ENCODE data around the gene DMAC1. TPM values are rescaled to one million over a fixed set of nuclear protein-coding genes. Genes with fewer than 3 reads are reported as not detected.

The DMAC1 gene
- 24.0 TPM for total RNA-seq

GRCh38 chr9:7799234-7799943 is at the start of gene DMAC1:
DMAC1 (minus strand) TSS chr9:7799778; CDS start chr9:7799734, 44 bp downstream.
- Histone ChIP-seq H3K27ac (ENCODE audit: low read depth, low read length) (peak within 1 kb of the TSS; percentile 91), H3K9ac (ENCODE audit: low read depth in 1 of 3, low read length in 3 of 3) (peak within 1 kb of the TSS; percentile 80 to 89 (median 85)), H3K27me3 (ENCODE audit: control insufficient read depth in 3 of 3, insufficient read depth in 3 of 3, low read length in 3 of 3) (no peaks in the 10 kb centered on the region), H3K4me1 (ENCODE audit: control insufficient read depth in 3 of 3, insufficient read depth in 3 of 3, low read length in 3 of 3) (peaks cover 5 to 10% (median 7%) of the 10 kb centered on the region in 3 donors), H3K4me3 (ENCODE audit: low read length in 3 of 3) (peak within 1 kb of the TSS; percentile 82 to 86 (median 82)), H3K9me3 (ENCODE audit: control insufficient read depth in 3 of 3, low read length in 3 of 3) (no peaks in the 10 kb centered on the region), H3K36me3 (ENCODE audit: control insufficient read depth in 3 of 3, insufficient read depth in 3 of 3, low read length in 3 of 3) (peaks cover 5 to 27% (median 21%) of the 10 kb centered on the region in 3 donors)

- Histone ChIP-seq H3K9ac (ENCODE audit: low read depth in 1 of 3, low read length in 3 of 3) (no peak overlapping the region), H3K4me1 (ENCODE audit: control insufficient read depth in 3 of 3, insufficient read depth in 3 of 3, low read length in 3 of 3) (no peaks in the 10 kb centered on the region), H3K9me3 (ENCODE audit: control insufficient read depth in 3 of 3, low read length in 3 of 3) (no peaks in the 10 kb centered on the region), H3K27me3 (ENCODE audit: control insufficient read depth in 3 of 3, insufficient read depth in 3 of 3, low read length in 3 of 3) (no peaks in the 10 kb centered on the region), H3K4me3 (ENCODE audit: low read length in 3 of 3) (no peak overlapping the region), H3K27ac (ENCODE audit: low read depth, low read length) (no peak overlapping the region), H3K36me3 (ENCODE audit: control insufficient read depth in 3 of 3, insufficient read depth in 3 of 3, low read length in 3 of 3) (no peaks in the 10 kb centered on the region)
These were observed 49.8 kb upstream of the DMAC1 start for GRCh38 chr9:7849362-7849761.

GRCh38 chr9:7848498-7848897 is 48.9 kb upstream of the DMAC1 start:
- Histone ChIP-seq H3K27me3 (ENCODE audit: control insufficient read depth in 3 of 3, insufficient read depth in 3 of 3, low read length in 3 of 3) (no peaks in the 10 kb centered on the region), H3K27ac (ENCODE audit: low read depth, low read length) (no peak overlapping the region), H3K36me3 (ENCODE audit: control insufficient read depth in 3 of 3, insufficient read depth in 3 of 3, low read length in 3 of 3) (no peaks in the 10 kb centered on the region), H3K4me1 (ENCODE audit: control insufficient read depth in 3 of 3, insufficient read depth in 3 of 3, low read length in 3 of 3) (no peaks in the 10 kb centered on the region), H3K9me3 (ENCODE audit: control insufficient read depth in 3 of 3, low read length in 3 of 3) (no peaks in the 10 kb centered on the region), H3K9ac (ENCODE audit: low read depth in 1 of 3, low read length in 3 of 3) (no peak overlapping the region), H3K4me3 (ENCODE audit: low read length in 3 of 3) (no peak overlapping the region)

GRCh38 chr9:7844242-7844641 is 44.7 kb upstream of the DMAC1 start:
- no peaks in the 10 kb centered on the region for H3K36me3 ChIP-seq (ENCODE audit: control insufficient read depth in 3 of 3, insufficient read depth in 3 of 3, low read length in 3 of 3)
- no peaks in the 10 kb centered on the region for H3K4me1 ChIP-seq (ENCODE audit: control insufficient read depth in 3 of 3, insufficient read depth in 3 of 3, low read length in 3 of 3)
- no peak overlapping the region for H3K9ac ChIP-seq (ENCODE audit: low read depth in 1 of 3, low read length in 3 of 3)
- no peaks in the 10 kb centered on the region for H3K27me3 ChIP-seq (ENCODE audit: control insufficient read depth in 3 of 3, insufficient read depth in 3 of 3, low read length in 3 of 3)
- no peak overlapping the region for H3K4me3 ChIP-seq (ENCODE audit: low read length in 3 of 3)
- H3K27ac ChIP-seq (ENCODE audit: low read depth, low read length) = no peak overlapping the region
- no peaks in the 10 kb centered on the region for H3K9me3 ChIP-seq (ENCODE audit: control insufficient read depth in 3 of 3, low read length in 3 of 3)

- Histone ChIP-seq H3K4me1 (ENCODE audit: control insufficient read depth in 3 of 3, insufficient read depth in 3 of 3, low read length in 3 of 3) (no peaks in the 10 kb centered on the region), H3K36me3 (ENCODE audit: control insufficient read depth in 3 of 3, insufficient read depth in 3 of 3, low read length in 3 of 3) (no peaks in the 10 kb centered on the region), H3K27ac (ENCODE audit: low read depth, low read length) (no peak overlapping the region), H3K27me3 (ENCODE audit: control insufficient read depth in 3 of 3, insufficient read depth in 3 of 3, low read length in 3 of 3) (no peaks in the 10 kb centered on the region), H3K9ac (ENCODE audit: low read depth in 1 of 3, low read length in 3 of 3) (no peak overlapping the region), H3K9me3 (ENCODE audit: control insufficient read depth in 3 of 3, low read length in 3 of 3) (no peaks in the 10 kb centered on the region), H3K4me3 (ENCODE audit: low read length in 3 of 3) (no peak overlapping the region)
These were observed 42.3 kb upstream of the DMAC1 start for GRCh38 chr9:7841831-7842230.

- Histone ChIP-seq H3K27ac (ENCODE audit: low read depth, low read length) (no peak overlapping the region), H3K9me3 (ENCODE audit: control insufficient read depth in 3 of 3, low read length in 3 of 3) (no peaks in the 10 kb centered on the region), H3K4me3 (ENCODE audit: low read length in 3 of 3) (no peak overlapping the region), H3K36me3 (ENCODE audit: control insufficient read depth in 3 of 3, insufficient read depth in 3 of 3, low read length in 3 of 3) (no peaks in the 10 kb centered on the region), H3K9ac (ENCODE audit: low read depth in 1 of 3, low read length in 3 of 3) (no peak overlapping the region), H3K4me1 (ENCODE audit: control insufficient read depth in 3 of 3, insufficient read depth in 3 of 3, low read length in 3 of 3) (no peaks in the 10 kb centered on the region), H3K27me3 (ENCODE audit: control insufficient read depth in 3 of 3, insufficient read depth in 3 of 3, low read length in 3 of 3) (no peaks in the 10 kb centered on the region)
These were observed 35.0 kb upstream of the DMAC1 start for GRCh38 chr9:7834531-7834930.

GRCh38 chr9:7828334-7828733 is 28.8 kb upstream of the DMAC1 start:
- no peaks in the 10 kb centered on the region for H3K27me3 ChIP-seq (ENCODE audit: control insufficient read depth in 3 of 3, insufficient read depth in 3 of 3, low read length in 3 of 3)
- H3K36me3 ChIP-seq (ENCODE audit: control insufficient read depth in 3 of 3, insufficient read depth in 3 of 3, low read length in 3 of 3) = no peaks in the 10 kb centered on the region
- H3K9me3 ChIP-seq (ENCODE audit: control insufficient read depth in 3 of 3, low read length in 3 of 3) = peaks cover 0 to 1% (median 0%) of the 10 kb centered on the region in 3 donors
- no peak overlapping the region for H3K9ac ChIP-seq (ENCODE audit: low read depth in 1 of 3, low read length in 3 of 3)
- no peaks in the 10 kb centered on the region for H3K4me1 ChIP-seq (ENCODE audit: control insufficient read depth in 3 of 3, insufficient read depth in 3 of 3, low read length in 3 of 3)
- H3K4me3 ChIP-seq (ENCODE audit: low read length in 3 of 3) = no peak overlapping the region
- no peak overlapping the region for H3K27ac ChIP-seq (ENCODE audit: low read depth, low read length)

- H3K4me1 ChIP-seq (ENCODE audit: control insufficient read depth in 3 of 3, insufficient read depth in 3 of 3, low read length in 3 of 3) = no peaks in the 10 kb centered on the region
- H3K27ac ChIP-seq (ENCODE audit: low read depth, low read length) = no peak overlapping the region
- no peaks in the 10 kb centered on the region for H3K36me3 ChIP-seq (ENCODE audit: control insufficient read depth in 3 of 3, insufficient read depth in 3 of 3, low read length in 3 of 3)
- H3K9me3 ChIP-seq (ENCODE audit: control insufficient read depth in 3 of 3, low read length in 3 of 3) = peaks cover 0 to 1% (median 0%) of the 10 kb centered on the region in 3 donors
- no peak overlapping the region for H3K4me3 ChIP-seq (ENCODE audit: low read length in 3 of 3)
- no peak overlapping the region for H3K9ac ChIP-seq (ENCODE audit: low read depth in 1 of 3, low read length in 3 of 3)
- no peaks in the 10 kb centered on the region for H3K27me3 ChIP-seq (ENCODE audit: control insufficient read depth in 3 of 3, insufficient read depth in 3 of 3, low read length in 3 of 3)
These were observed 28.2 kb upstream of the DMAC1 start for GRCh38 chr9:7827792-7828191.

- Histone ChIP-seq H3K36me3 (ENCODE audit: control insufficient read depth in 3 of 3, insufficient read depth in 3 of 3, low read length in 3 of 3) (no peaks in the 10 kb centered on the region), H3K4me1 (ENCODE audit: control insufficient read depth in 3 of 3, insufficient read depth in 3 of 3, low read length in 3 of 3) (no peaks in the 10 kb centered on the region), H3K9me3 (ENCODE audit: control insufficient read depth in 3 of 3, low read length in 3 of 3) (peaks cover 0 to 1% (median 0%) of the 10 kb centered on the region in 3 donors), H3K9ac (ENCODE audit: low read depth in 1 of 3, low read length in 3 of 3) (no peak overlapping the region), H3K4me3 (ENCODE audit: low read length in 3 of 3) (no peak overlapping the region), H3K27me3 (ENCODE audit: control insufficient read depth in 3 of 3, insufficient read depth in 3 of 3, low read length in 3 of 3) (no peaks in the 10 kb centered on the region), H3K27ac (ENCODE audit: low read depth, low read length) (no peak overlapping the region)
These were observed 27.5 kb upstream of the DMAC1 start for GRCh38 chr9:7827056-7827455.

GRCh38 chr9:7823651-7824050 is 24.1 kb upstream of the DMAC1 start:
- H3K27ac ChIP-seq (ENCODE audit: low read depth, low read length) = no peak overlapping the region
- no peaks in the 10 kb centered on the region for H3K36me3 ChIP-seq (ENCODE audit: control insufficient read depth in 3 of 3, insufficient read depth in 3 of 3, low read length in 3 of 3)
- no peak overlapping the region for H3K9ac ChIP-seq (ENCODE audit: low read depth in 1 of 3, low read length in 3 of 3)
- H3K4me3 ChIP-seq (ENCODE audit: low read length in 3 of 3) = no peak overlapping the region
- no peaks in the 10 kb centered on the region for H3K27me3 ChIP-seq (ENCODE audit: control insufficient read depth in 3 of 3, insufficient read depth in 3 of 3, low read length in 3 of 3)
- H3K4me1 ChIP-seq (ENCODE audit: control insufficient read depth in 3 of 3, insufficient read depth in 3 of 3, low read length in 3 of 3) = no peaks in the 10 kb centered on the region
- H3K9me3 ChIP-seq (ENCODE audit: control insufficient read depth in 3 of 3, low read length in 3 of 3) = peaks cover 0 to 1% (median 0%) of the 10 kb centered on the region in 3 donors

Data from skeletal muscle tissue (tissue), 4 donors.